A549 (cell line): ENCODE data around the gene DYNC1LI2.

Experiments used
- CHD2 ChIP-seq: fragments of 150-350 bp; IDR thresholded peaks from 2 replicates; pipeline ENCODE4 v1.6.1; 2014; ENCODE audit warnings: low read length; ENCODE audit not compliant: partially characterized antibody
- EHF ChIP-seq: fragments of 250-450 bp; sonication (Bioruptor Pico); IDR thresholded peaks from 2 replicates; pipeline ENCODE4 v1.5.0; 2020; ENCODE audit warnings: mild to moderate bottlenecking
- EP300 ChIP-seq, 2 experiments: fragments of >200 bp; sonication (Bioruptor Twin); formaldehyde crosslinking; IDR thresholded peaks; 2 replicates in 1 of 2; 3 replicates in 1 of 2; pipeline ENCODE4 v1.6.1; 2016 to 2017
- ESRRA ChIP-seq: fragments of 150-350 bp; IDR thresholded peaks from 2 replicates; pipeline ENCODE4 v1.6.1; 2014; ENCODE audit warnings: mild to moderate bottlenecking, low read length, borderline replicate concordance
- KDM1A ChIP-seq: fragments of 200-600 bp; sonication (generic); IDR thresholded peaks from 2 replicates; pipeline ENCODE4 v1.6.1; 2016; ENCODE audit warnings: low read depth, mild to moderate bottlenecking
- KDM5A ChIP-seq: fragments of 200-600 bp; sonication (generic); IDR thresholded peaks from 2 replicates; pipeline ENCODE4 v1.6.1; 2016; ENCODE audit warnings: antibody characterized with exemption, mild to moderate bottlenecking
- MYC ChIP-seq: IDR thresholded peaks from 2 replicates; pipeline ENCODE4 v1.6.1; 2012; ENCODE audit warnings: mild to moderate bottlenecking, inconsistent platforms, low read length, improper control_type of control experiment, borderline replicate concordance
- POLR2A ChIP-seq: IDR thresholded peaks from 2 replicates; pipeline ENCODE4 v1.6.1; 2012; ENCODE audit warnings: mild to moderate bottlenecking, low read length
- RAD21 ChIP-seq, 2 experiments: fragments of >200 bp in 1 of 2; sonication (Bioruptor Twin) in 1 of 2; formaldehyde crosslinking in 1 of 2; IDR thresholded peaks in 1 of 2; conservative IDR thresholded peaks in 1 of 2; 2 replicates in 1 of 2; 3 replicates in 1 of 2; pipeline ENCODE4 v1.6.1; 2012 to 2018; ENCODE audit warnings: inconsistent platforms in 1 of 2
- TF ChIP-seq, protein P1 (sequence below): fragments of >200 bp; sonication (Bioruptor Twin); formaldehyde crosslinking; IDR thresholded peaks from 3 replicates; pipeline ENCODE4 v1.5.1; 2016
- TF ChIP-seq, protein P2 (sequence below): IDR thresholded peaks from 2 replicates; pipeline ENCODE4 v1.6.1; 2012; ENCODE audit warnings: low read depth, borderline replicate concordance

GRCh38 chr16:66713076-66713475 is 38.3 kb downstream of the DYNC1LI2 start:
- TF ChIP-seq RAD21 (conservative IDR thresholded peaks at IDR 0.05 in 1 of 2, IDR thresholded peaks at IDR 0.05 in 1 of 2) (no peak), CHD2 (no peak), KDM5A (no peak), EHF (no peak), MYC (no peak), POLR2A (no peak), EP300 (IDR thresholded peaks at IDR 0.05) (no peak), KDM1A (no peak), ESRRA (no peak)
- TF ChIP-seq, protein P1, sequence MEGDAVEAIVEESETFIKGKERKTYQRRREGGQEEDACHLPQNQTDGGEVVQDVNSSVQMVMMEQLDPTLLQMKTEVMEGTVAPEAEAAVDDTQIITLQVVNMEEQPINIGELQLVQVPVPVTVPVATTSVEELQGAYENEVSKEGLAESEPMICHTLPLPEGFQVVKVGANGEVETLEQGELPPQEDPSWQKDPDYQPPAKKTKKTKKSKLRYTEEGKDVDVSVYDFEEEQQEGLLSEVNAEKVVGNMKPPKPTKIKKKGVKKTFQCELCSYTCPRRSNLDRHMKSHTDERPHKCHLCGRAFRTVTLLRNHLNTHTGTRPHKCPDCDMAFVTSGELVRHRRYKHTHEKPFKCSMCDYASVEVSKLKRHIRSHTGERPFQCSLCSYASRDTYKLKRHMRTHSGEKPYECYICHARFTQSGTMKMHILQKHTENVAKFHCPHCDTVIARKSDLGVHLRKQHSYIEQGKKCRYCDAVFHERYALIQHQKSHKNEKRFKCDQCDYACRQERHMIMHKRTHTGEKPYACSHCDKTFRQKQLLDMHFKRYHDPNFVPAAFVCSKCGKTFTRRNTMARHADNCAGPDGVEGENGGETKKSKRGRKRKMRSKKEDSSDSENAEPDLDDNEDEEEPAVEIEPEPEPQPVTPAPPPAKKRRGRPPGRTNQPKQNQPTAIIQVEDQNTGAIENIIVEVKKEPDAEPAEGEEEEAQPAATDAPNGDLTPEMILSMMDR: no peak
- TF ChIP-seq, protein P2, sequence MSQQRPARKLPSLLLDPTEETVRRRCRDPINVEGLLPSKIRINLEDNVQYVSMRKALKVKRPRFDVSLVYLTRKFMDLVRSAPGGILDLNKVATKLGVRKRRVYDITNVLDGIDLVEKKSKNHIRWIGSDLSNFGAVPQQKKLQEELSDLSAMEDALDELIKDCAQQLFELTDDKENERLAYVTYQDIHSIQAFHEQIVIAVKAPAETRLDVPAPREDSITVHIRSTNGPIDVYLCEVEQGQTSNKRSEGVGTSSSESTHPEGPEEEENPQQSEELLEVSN: no peak
